Spleen (tissue), 11 donors: ENCODE results near the gene H1-8. TPM values are rescaled to one million over a fixed set of nuclear protein-coding genes. Genes with fewer than 3 reads are reported as not detected.

ENCODE experiments used
- DNase-seq: peaks from one replicate; pipeline ENCODE4 v3.0.0-alpha.2; 2020
- H3K27ac ChIP-seq, 8 donors: fragments of 200-600 bp; sonication (generic) in 7 of 8; 1 replicate in 4 of 8; 2 replicates in 4 of 8; pipeline versions ENCODE4 v1.5.0 to v1.8.0; 2016 to 2021; ENCODE audit warnings: inconsistent platforms in 4 of 8, mild to moderate bottlenecking in 4 of 8, moderate library complexity in 1 of 8
- H3K27me3 ChIP-seq, 7 donors: fragments of 200-600 bp; sonication (generic) in 6 of 7; replicated peaks in 1 of 7; 1 replicate in 4 of 7; 2 replicates in 3 of 7; pipeline versions ENCODE4 v1.5.0 to v1.8.0; 2016 to 2021; ENCODE audit warnings: inconsistent platforms in 3 of 7, mild to moderate bottlenecking in 1 of 7
- H3K36me3 ChIP-seq, 6 donors: fragments of 200-600 bp; sonication (generic) in 5 of 6; 1 replicate in 4 of 6; 2 replicates in 2 of 6; pipeline versions ENCODE4 v1.5.0 to v1.8.0; 2016 to 2021; ENCODE audit warnings: inconsistent platforms in 2 of 6
- H3K4me1 ChIP-seq, 6 donors: fragments of 200-600 bp; sonication (generic) in 5 of 6; 1 replicate in 3 of 6; 2 replicates in 3 of 6; pipeline versions ENCODE4 v1.5.0 to v1.8.0; 2016 to 2021; ENCODE audit warnings: inconsistent platforms in 3 of 6
- H3K4me3 ChIP-seq, 8 donors: fragments of 200-600 bp; sonication (generic) in 7 of 8; 1 replicate in 4 of 8; 2 replicates in 4 of 8; pipeline versions ENCODE4 v1.5.0 to v1.8.0; 2016 to 2021; ENCODE audit warnings: inconsistent platforms in 4 of 8, mild to moderate bottlenecking in 4 of 8, moderate library complexity in 2 of 8
- H3K9me3 ChIP-seq, 8 donors: fragments of 200-600 bp; sonication (generic) in 7 of 8; 1 replicate in 4 of 8; 2 replicates in 4 of 8; pipeline versions ENCODE4 v1.5.0 to v1.8.0; 2016 to 2021; ENCODE audit warnings: inconsistent platforms in 4 of 8
- CTCF ChIP-seq, 11 experiments: fragments of 200-600 bp in 7 of 11; fragments of 450-650 bp in 4 of 11; sonication (generic) in 4 of 11; IDR thresholded peaks in 8 of 11; conservative IDR thresholded peaks in 3 of 11; 1 replicate in 7 of 11; 2 replicates in 4 of 11; pipeline versions ENCODE4 v1.4.0 to v1.8.0; 2016 to 2021; ENCODE audit warnings: antibody characterized with exemption in 11 of 11, inconsistent platforms in 4 of 11, mild to moderate bottlenecking in 1 of 11
- POLR2A ChIP-seq, 3 donors: fragments of 450-650 bp; IDR thresholded peaks; one replicate each; pipeline ENCODE4 v1.5.1; 2017; ENCODE audit warnings: antibody characterized with exemption in 3 of 3, mild to moderate bottlenecking in 1 of 3
- POLR2AphosphoS5 ChIP-seq, 3 donors: sonication (generic); formaldehyde crosslinking; IDR thresholded peaks; one replicate each; pipeline ENCODE4 v1.5.1; 2017; ENCODE audit warnings: antibody characterized with exemption in 3 of 3
- WGBS, 5 donors: extraction: QIAGEN DNeasy Blood & Tissue Kit in 3 of 5; methylation state at CpG; one replicate each; pipeline versions ENCODE4 v1.1.5 to v1.1.7; 2013 to 2018; 5-methylcytosine and 5-hydroxymethylcytosine counted together
- intact Hi-C: fragments of 100-400 bp; cut with DNase I; formaldehyde crosslinking; loops from one replicate; pipeline ENCODE4 v1.15.0; 2023; ENCODE audit warnings: low total_unique reads
- polyA plus RNA-seq, 3 donors: library from polyadenylated mRNA; stranded (reverse); fragments of 200-250 nt; gene quantifications; one replicate each; pipeline ENCODE4 v1.2.1, GENCODE V29; 2013
- total RNA-seq, 7 donors: library from RNA; depleted of rRNA in 3 of 7; stranded (reverse); fragments of >200 nt in 3 of 7; fragmentation: NEBNext Ultra II Directional in 4 of 7; extraction: Animal tissue kit (Norgen Biotek cat#: 25700) in 4 of 7; gene quantifications; one replicate each; pipeline versions ENCODE4 v1.1.0 to v1.2.1, GENCODE V29; 2016 to 2021
- donor health status: healthy with polysubstance abuse.
- donor health status: DM: no; HTN: no; CAD: no; lungs with moderate emphysema.
- donor health status: DM: no; HTN: no; CAD: no.
- donor health status: Bipolar disorder and iron deficiency.
- donor health status: healthy.
- donor health status: DM: no; HTN: no; CAD: no.
- donor health status: DM: yes; HTN: yes; CAD: no.

H1-8 gene
- total and polyA plus RNA-seq, 10 donors, result not detected

DNA sequence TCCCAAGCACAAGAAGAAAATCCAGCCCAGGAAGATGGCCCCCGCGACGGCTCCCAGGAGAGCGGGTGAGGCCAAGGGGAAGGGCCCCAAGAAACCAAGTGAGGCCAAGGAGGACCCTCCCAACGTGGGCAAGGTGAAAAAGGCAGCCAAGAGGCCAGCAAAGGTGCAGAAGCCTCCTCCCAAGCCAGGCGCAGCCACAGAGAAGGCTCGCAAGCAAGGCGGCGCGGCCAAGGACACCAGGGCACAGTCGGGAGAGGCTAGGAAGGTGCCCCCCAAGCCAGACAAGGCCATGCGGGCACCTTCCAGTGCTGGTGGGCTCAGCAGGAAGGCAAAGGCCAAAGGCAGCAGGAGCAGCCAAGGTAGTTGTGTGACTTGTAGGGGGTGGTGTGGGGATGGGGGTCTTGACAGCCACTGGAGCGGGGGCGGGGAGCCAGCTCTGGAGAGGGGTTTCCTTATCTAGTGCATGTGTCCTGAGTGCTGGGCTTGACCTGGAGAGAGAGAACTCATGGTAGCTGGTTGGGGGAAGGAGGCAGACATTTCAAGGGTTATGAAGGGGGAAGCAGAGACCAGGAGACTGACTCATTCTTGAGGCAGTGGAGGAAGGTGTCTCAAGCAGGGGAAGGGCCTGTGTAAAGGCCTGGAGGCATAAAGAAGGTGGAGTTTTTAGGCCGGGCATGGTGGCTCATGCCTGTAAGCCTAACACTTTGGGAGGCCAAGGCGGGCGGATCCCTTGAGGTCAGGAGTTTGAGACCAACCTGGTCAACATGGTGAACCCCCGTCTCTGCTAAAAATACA, 6.2 kb downstream of the H1-8 start:
- H3K4me1 ChIP-seq, result peaks cover 0 to 20% (median 7%) of the 10 kb centered on the region in 6 donors
- TF ChIP-seq POLR2A (IDR thresholded peaks at IDR 0.05) (no peak), POLR2AphosphoS5 (IDR thresholded peaks at IDR 0.05) (no peak), CTCF (IDR thresholded peaks at IDR 0.05 in 8 of 11, conservative IDR thresholded peaks at IDR 0.05 in 3 of 11) (no peak)
- H3K4me3 ChIP-seq, result no peak overlapping the region
- no peak overlapping the region for H3K27ac ChIP-seq
- no peak for DNase-seq
- H3K9me3 ChIP-seq, result no peaks in the 10 kb centered on the region
- H3K27me3 ChIP-seq, result no peaks in the 10 kb centered on the region
- intact Hi-C loops, result no loop called here
- no peaks in the 10 kb centered on the region for H3K36me3 ChIP-seq
- 86 to 91% (median 89%) methylated on average over 15 to 18 of the region's 18 CpGs for WGBS, 5 donors

GRCh38 chr3:129549805-129550204, 6.8 kb downstream of the H1-8 start:
- no peak overlapping the region for H3K27ac ChIP-seq
- DNase-seq, result no peak
- H3K4me1 ChIP-seq, result peaks cover 0 to 26% (median 13%) of the 10 kb centered on the region in 6 donors
- no peaks in the 10 kb centered on the region for H3K27me3 ChIP-seq
- no peaks in the 10 kb centered on the region for H3K9me3 ChIP-seq
- TF ChIP-seq POLR2AphosphoS5 (IDR thresholded peaks at IDR 0.05) (no peak), CTCF (IDR thresholded peaks at IDR 0.05 in 8 of 11, conservative IDR thresholded peaks at IDR 0.05 in 3 of 11) (no peak), POLR2A (IDR thresholded peaks at IDR 0.05) (no peak)
- WGBS, 5 donors, result 74 to 86% (median 77%) methylated on average over 3 of the region's 3 CpGs
- no peaks in the 10 kb centered on the region for H3K36me3 ChIP-seq
- H3K4me3 ChIP-seq, result no peak overlapping the region
- intact Hi-C loops, result no loop called here

- Histone ChIP-seq H3K27me3 (no peaks in the 10 kb centered on the region), H3K4me1 (peaks cover 0 to 53% (median 25%) of the 10 kb centered on the region in 6 donors), H3K9me3 (no peaks in the 10 kb centered on the region), H3K27ac (no peak overlapping the region), H3K36me3 (peaks cover 0 to 27% (median 15%) of the 10 kb centered on the region in 6 donors), H3K4me3 (no peak overlapping the region)
- DNase-seq, result no peak
- TF ChIP-seq CTCF (IDR thresholded peaks at IDR 0.05 in 8 of 11, conservative IDR thresholded peaks at IDR 0.05 in 3 of 11) (no peak), POLR2AphosphoS5 (IDR thresholded peaks at IDR 0.05) (no peak), POLR2A (IDR thresholded peaks at IDR 0.05) (no peak)
- 68 to 80% (median 74%) methylated on average over 10 of the region's 10 CpGs for WGBS, 5 donors
- intact Hi-C loops, result no loop called here
Measured at GRCh38 chr3:129552287-129553050, 9.5 kb downstream of the H1-8 start.

GRCh38 chr3:129553171-129553570, 10.2 kb downstream of the H1-8 start:
- Histone ChIP-seq H3K9me3 (no peaks in the 10 kb centered on the region), H3K36me3 (peaks cover 0 to 34% (median 16%) of the 10 kb centered on the region in 6 donors), H3K4me3 (no peak overlapping the region), H3K27ac (peak overlapping the region in 1 of 8 donors; percentile 3), H3K4me1 (peaks cover 1 to 60% (median 30%) of the 10 kb centered on the region in 6 donors), H3K27me3 (no peaks in the 10 kb centered on the region)
- 74 to 86% (median 81%) methylated on average over 3 to 6 of the region's 6 CpGs for WGBS, 5 donors
- intact Hi-C loops, result no loop called here
- DNase-seq, result no peak
- TF ChIP-seq POLR2AphosphoS5 (IDR thresholded peaks at IDR 0.05), result peak in 1 of 3 donors; percentile 34
- no peak for TF ChIP-seq CTCF (IDR thresholded peaks at IDR 0.05 in 8 of 11, conservative IDR thresholded peaks at IDR 0.05 in 3 of 11)
- TF ChIP-seq POLR2A (IDR thresholded peaks at IDR 0.05), result no peak
